GM19238 (cell line): ENCODE data around the gene TLR9.

Experiments used
- DNase-seq: peaks from one replicate; pipeline ENCODE4 v3.0.0; 2011; ENCODE audit warnings: low spot score; ENCODE audit not compliant: insufficient read length

Gene TLR9

GRCh38 chr3:52246728-52247408, 21.4 kb upstream of the TLR9 start:
- no peak for DNase-seq

GRCh38 chr3:52246264-52246620, 20.8 kb upstream of the TLR9 start:
- no peak for DNase-seq

DNA sequence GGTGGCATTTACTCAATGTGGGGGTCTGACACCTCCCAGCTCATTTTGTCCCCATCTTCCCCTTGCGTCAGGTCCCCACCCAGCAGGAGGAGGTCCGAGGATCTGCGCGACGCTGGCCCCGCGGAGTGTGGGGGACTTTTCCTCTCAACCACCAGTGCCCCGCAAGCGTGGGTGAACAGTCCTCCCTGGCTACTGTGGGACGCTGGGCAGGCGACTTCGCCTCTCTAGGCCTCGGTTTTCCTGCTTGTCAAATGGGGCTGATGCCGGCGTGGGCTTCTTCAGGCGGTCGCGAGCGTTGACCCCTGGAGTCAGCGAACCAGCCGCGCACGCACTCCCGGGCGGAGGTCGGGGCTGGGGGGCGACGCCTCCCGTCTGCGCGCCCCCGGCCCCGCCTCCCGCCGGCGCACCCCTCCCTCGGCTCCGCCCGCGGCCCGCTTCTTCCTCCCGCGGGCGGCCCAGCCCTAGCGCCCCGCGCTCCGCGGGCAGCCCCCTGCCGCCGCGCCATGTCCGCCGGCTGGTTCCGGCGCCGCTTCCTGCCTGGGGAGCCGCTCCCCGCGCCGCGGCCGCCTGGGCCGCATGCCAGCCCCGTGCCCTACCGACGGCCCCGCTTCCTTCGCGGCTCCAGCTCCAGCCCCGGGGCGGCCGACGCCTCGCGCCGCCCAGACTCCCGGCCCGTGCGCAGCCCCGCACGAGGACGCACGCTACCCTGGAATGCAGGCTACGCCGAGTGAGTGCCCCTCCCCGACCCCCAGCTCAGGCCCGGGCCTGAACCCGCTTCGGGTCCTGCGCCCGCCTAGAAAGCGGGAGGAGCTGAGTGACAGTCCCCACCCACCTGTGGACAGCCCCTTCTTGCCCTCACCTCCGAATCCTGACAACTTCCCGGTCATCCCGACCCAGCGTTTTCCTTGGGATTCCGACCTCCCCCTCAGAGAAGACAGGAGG, 20.1 kb upstream of the TLR9 start, which contains the start of gene PPM1M:
Gene PPM1M (plus strand): TSS at position 438 of the 942 bp plus-strand sequence. CDS start 66 bp downstream, at position 504.
- peak; percentile 72 for DNase-seq

- DNase-seq: peak; percentile 70
Observed at GRCh38 chr3:52243791-52244628, 18.6 kb upstream of the TLR9 start.

DNA sequence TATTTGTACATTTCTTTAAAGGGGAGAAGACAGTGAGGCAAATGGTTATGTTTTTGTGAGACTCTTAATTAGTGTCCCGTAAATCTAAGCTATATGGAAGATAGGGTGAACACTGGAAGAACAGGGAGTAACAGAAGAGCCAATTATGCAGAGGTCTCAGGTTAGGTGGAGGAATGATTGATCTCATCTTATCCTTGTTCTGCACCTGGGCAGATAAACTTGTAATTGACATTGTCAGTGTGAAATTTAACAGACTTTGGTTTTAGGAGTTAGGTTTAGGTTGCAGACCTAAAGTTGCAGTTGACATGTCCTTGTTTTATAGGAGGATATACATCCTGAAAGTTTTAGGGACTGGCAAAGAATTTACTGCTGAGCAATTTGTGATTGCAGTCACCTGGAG, 16.6 kb upstream of the TLR9 start:
- no peak for DNase-seq

- DNase-seq: no peak
Observed at GRCh38 chr3:52240886-52241370, 15.5 kb upstream of the TLR9 start.

GRCh38 chr3:52240059-52240885, 14.8 kb upstream of the TLR9 start:
- no peak for DNase-seq

DNA sequence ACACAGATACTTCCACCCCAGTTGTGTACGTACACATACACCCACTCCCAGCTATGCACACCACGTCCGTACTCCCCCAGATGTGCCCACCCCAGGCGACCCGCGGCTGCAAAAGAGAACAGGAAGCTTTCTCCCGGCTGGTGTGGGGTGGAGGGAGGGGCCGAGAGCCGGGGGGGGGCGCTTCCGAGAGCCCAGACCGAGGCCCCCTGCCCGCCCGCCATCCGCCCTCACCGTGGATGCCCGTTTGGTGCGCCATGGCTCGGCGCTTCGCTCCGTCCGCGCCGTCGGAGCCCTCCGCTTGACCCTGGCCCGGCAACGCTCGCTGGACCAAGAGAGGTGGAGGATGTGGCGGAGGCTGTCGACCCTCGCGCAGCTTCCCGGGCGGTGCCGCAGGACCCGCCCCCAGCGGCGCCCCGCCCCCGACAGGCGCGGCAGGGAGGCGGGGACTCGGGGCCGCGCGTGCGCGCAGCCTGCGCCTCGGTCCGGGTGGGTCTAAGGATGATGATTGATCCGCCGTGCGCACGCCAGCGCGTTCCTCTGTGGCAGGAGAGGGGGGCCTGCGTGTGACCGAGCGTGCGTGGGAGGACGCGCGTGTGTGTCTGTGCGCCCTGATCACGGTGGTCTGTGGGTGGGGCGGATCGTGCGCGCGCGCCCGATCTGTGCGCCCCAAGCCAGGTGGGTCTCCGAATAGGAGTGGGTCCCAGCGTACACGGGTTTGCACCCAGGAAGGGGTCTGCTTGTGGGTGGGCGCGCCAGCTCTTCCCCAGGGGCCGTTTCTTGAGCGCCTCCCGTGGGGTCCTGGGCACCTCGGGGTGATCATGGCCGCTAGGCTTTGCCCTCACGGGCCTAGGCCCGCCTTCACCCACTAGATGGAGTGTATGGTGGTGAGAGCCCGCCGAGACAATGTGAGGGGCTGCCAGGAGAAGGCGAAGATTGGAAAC, 13.6 kb upstream of the TLR9 start, which contains the start of gene TWF2:
Gene TWF2 (minus strand): TSS at position 398 of the 941 bp plus-strand sequence. CDS start 142 bp downstream, at position 256.
- peak; percentile 96 for DNase-seq

GRCh38 chr3:52238193-52238760, 12.8 kb upstream of the TLR9 start:
- no peak for DNase-seq

GRCh38 chr3:52237657-52238172, 12.3 kb upstream of the TLR9 start:
- DNase-seq: no peak

DNA sequence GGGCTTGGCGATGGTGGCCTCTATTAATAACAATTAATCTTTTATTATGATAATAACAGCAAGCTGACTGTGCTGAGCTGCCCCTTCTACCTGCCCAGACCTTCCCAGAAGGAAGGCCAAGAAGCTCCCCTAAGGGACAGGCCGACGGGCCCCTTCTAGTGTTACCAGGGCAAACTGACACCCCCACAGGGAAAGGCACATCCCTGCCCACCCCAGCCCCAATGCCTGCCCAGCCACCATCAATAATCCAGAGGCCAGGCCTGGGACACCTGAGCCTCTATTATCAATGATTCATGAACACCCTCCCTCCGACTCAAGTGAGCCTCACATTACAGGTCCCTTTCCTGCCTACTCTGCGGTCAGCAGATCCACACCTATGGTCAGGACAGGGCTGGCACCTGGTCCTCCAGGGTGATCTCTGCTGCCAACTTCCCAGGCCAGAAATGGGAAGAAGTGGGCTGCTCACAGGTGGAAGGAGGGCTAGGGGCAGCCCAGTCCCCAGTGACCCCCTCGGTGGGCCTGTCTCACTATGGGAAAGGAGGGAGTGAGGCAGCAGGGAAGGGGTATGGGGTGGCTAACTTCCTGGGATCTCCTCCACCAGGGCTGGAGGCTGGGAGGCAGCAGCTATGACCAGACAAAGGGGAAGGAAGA, 11.7 kb upstream of the TLR9 start:
- DNase-seq: no peak

DNA sequence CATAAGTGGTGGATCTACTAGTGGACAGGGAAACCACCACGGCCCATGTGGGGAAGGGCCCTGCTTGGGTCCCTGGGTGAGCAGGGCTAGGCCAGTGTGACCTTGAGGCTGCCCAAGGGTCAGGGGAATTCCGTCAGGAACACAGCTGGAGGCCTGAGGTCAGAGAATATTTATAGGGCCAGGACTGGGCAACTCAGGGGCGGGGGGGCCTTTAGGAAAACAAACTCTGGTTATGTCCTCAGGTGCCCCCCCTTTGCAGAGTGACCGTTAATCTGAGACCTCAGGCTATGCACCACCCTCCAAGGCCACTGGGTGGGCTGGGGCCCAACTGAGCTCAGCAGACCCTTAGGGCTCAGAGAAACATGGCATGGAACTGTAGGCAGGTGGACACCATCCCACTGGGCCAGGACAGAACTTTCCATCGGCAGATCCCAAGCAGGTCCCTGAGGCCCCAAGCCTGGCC, 11.0 kb upstream of the TLR9 start:
- DNase-seq: no peak

- DNase-seq: no peak
Observed at GRCh38 chr3:52234516-52235447, 9.3 kb upstream of the TLR9 start.

DNA sequence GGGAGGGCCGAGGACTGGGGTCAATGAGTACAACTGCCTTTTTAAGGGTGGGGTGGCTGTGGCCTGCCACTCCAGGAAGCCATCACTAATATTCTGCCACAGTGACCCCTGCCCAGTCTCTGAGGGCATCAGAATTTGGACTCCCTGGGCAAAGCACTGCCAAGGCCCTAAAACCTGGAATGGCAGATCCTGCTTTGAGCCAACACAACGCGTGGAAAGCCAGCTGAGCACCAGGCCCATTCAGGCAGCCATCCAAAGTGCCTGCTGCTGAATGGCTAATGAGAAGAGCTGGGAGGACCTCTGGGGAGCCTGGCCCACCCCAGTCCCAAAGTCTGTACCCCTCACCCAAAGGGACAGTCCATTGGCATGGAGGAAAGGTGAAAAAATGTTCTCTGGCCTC, 8.5 kb upstream of the TLR9 start:
- DNase-seq: no peak

- DNase-seq: no peak
Observed at GRCh38 chr3:52233108-52233591, 7.7 kb upstream of the TLR9 start.

GRCh38 chr3:52232279-52233107, 7.0 kb upstream of the TLR9 start:
- DNase-seq: no peak
